Measurements from ENCODE around the gene USP36. TPM values are rescaled to one million over a fixed set of nuclear protein-coding genes. Genes with fewer than 3 reads are reported as not detected.
"Not testable (repeated sequence)": the region's sequence is repeated elsewhere in the genome, so short reads cannot be mapped to it uniquely, and the experiment has no call there.

Gene USP36
- polyA plus RNA-seq, 12 donors = 27.5 to 43.3 (median 30.5) TPM; not detected in 1

DNA sequence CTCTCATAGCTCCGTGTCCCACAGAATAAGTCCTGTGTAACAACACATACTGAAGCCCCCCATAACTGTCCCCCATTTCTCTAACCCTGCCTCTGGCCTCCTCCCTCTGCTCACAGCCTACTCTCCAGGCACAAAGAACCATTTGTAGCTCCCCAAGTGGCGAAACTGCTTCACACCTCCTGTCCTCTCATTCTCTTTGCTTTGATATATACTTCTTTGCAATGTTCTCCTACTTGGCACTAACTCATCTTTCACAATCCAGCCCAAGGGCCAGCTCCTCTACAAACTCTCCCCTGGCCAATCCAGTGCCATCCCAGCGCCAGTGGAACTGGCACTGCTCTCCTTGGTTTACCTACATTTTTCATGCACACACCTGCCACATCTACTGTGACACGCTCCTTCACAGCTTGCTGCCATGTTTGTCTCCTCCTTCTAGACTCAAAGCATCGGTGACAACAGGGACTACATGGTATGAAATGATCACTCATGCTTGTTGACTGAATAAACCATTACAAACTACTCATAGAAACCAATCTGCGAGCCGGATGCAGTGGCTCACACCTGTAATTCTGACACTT is 71.3 kb downstream of the USP36 start:
- no peak for DNase-seq

DNA sequence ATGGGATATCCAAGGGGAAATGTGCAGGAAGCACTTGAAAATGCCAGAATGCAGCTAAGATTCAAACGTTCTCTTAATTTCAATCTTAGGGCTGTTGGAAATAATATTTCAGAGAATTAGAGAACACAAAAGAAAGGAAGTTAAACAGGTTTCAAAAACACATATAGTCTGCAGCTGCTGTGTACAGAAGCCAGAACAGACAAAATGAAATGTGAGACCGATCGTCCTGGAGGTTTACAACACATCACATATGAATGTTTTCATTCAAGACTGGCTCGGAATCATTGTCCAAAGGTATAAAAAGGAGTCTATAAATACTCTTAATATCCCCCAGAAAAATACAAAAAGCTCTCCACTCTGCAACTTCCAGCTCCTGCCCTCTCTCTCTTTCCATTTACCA is 72.8 kb downstream of the USP36 start:
- DNase-seq = no peak

DNA sequence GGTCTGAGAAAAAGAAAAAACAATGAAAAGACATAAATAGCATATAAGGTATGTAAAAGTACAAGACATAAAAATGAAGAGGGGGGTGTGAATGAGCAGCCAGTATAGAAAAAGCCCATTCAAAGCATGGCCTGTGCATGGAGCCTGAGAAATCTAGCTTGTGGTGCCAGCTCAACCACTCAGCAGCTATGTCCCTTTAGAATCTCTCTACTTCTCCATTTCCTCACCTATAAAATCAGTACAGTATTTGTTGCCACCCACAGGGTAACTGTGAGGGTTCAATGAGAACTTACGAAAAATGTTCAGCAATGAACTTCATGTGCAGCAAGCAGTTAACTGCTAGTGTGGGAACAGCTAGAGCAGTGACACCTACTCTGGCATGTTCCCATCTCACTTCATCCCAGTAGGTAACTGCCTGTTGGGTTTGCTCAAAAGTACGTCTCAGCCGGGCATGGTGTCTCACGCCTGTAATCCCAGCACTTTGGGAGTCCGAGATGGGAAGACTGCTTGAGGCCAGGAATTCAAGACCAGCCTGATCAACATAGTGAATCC is 73.8 kb downstream of the USP36 start:
- no peak for DNase-seq

DNA sequence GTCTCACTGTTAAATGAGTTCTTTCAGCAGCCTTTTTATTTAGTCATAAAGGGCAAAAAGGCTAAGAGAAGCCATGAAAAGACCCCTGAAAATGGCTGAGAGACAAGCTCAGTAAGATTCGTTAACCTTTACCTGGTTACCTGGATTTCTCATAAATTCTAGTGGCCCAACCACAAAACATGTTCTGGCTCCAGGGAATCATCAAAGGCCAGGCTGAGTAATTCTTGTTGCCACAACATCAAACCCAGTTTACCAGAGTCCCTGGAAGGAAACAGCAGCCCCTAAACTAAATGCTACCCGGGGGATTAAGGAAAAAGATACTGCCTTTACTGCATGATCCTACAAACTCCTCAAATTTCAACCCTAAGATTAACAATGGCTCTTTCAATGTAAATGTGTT is 74.4 kb downstream of the USP36 start:
- DNase-seq = no peak

DNA sequence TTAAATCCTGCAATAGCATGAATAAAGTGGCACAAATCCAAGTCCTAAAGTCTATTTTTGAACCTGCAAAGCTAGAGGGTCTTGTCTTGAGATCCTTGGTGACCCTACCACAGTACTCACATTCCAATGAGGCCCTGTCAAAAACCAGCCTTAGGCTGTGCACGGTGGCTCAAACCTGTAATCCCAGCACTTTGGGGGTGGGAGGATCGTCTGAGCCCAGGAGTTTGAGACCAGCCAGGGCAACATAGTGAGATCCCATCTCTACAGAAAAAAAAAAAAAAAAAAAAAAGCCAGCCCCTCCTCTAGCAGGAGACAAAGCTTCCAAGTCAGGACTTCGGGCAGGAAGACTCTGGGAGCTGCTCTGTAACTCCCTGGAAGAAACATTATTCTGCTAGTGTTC is 74.8 kb downstream of the USP36 start:
- DNase-seq = no peak

DNA sequence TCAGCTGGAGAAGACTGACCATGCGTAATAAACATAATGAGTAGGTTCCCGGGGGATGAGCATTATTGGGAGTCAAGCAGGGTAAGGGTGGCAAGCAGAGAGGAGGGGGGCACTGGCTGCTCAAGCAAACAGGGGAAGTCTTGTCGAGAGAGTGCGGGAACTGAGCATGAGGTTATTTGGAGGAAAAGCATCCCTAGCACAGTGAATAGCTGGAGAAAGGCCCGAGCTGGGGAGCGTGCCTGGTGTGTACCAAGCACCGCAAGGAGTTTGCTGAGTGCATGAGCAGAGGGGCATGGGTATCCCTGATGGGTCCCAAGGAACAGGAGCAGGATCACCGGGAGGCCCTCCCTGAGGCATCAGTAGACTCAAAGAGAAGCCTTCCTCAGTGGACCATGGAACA is 75.7 kb downstream of the USP36 start:
- DNase-seq = no peak

DNA sequence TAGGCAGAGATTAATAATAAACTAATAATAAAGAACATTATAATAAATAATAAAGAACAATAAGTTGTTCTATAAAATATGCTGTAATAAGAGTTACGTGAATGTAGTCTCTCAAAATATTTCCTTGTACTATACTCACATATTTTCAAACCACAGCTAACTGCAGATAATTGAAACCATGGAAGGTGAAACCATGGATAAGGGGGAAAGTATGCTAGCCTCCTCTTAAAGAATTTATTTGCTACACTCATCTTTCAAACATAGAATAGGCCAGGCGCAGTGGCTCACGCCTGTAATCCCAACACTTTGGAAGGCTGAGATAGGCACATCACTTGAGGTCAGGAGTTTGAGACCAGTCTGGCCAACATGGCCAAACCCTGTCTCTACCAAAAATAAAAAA is 77.1 kb downstream of the USP36 start:
- DNase-seq = no peak

DNA sequence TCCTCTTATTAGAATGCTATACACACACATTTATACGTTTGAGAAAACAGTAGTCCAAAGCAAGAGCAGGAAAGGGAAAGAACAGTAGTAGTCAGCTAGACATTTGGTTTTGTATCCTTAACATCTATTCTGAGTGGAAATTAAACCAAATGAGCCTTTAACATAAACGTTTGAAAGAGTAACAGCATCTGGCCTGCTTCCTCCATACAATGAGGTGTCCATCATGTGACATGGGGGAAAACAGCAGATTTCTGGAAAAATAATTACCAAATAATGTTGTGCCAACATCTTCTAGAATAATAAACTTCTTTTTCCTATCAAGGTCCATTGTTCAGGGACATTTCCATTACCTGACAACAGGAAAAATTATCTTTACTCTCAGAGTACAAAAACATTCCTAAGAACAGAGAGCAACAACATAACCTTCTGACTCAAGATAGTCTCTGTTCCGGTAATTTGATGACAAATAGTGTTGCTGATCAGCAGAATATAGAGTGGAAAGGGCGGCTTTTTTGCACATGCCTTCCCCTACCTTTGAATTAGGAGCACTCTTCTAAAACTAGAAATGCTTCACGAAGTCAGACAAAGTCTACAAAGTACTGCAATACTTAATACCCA is 78.7 kb downstream of the USP36 start:
- no peak for DNase-seq

DNA sequence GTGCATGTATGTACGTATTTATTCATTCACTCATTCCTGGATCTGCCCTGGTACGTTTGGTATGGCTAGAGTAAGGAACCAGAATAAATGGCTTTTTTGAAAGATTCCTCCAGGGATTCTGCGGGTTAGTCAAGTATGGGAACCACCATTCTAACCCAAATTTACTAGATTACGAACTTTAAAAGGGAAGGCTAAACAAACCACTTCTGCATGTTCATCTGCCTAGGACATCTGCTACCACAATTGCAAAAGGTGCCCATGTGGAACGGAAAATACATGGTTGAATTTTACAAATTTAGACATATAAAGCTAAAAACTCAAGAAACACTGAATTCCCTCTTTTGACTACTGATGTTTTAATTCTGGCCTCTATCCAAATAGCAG is 80.7 kb downstream of the USP36 start:
- DNase-seq = no peak

DNA sequence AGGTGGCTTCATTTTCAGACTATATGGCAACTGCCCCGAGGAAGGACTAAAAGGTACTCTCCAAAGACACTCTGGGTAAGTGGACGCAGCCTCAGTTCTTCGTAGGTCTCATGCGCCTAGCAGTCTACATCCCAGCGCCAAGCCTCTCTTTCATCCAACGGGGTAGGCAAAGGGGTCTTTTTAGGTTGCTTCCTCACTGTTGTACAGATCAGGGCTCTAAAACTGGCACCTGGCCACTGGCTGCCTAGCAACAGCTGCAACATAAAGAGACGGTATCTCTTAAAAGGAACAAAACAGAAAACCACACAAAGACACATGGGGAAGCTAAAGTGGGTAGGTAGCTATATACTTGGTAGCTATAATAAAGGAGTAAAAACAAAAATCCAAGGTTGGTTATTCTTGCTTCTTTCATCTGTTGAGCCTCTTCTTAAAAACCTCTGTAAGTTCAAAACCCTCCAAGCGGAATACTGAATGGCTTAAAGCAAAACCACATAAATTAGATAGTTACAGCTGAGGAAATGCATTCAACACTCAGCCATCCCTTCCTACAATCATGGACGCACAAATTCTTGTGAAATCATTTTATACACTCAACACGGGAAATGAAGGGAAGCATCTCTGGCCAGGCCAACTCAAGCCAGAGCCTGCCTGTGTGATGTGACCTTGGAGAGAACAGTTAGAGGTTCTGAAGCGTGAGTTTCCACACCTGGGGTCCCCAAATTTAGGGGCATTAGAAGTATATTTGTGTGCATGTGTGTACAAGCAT is 81.2 kb downstream of the USP36 start:
- peak; percentile 70 for DNase-seq

DNA sequence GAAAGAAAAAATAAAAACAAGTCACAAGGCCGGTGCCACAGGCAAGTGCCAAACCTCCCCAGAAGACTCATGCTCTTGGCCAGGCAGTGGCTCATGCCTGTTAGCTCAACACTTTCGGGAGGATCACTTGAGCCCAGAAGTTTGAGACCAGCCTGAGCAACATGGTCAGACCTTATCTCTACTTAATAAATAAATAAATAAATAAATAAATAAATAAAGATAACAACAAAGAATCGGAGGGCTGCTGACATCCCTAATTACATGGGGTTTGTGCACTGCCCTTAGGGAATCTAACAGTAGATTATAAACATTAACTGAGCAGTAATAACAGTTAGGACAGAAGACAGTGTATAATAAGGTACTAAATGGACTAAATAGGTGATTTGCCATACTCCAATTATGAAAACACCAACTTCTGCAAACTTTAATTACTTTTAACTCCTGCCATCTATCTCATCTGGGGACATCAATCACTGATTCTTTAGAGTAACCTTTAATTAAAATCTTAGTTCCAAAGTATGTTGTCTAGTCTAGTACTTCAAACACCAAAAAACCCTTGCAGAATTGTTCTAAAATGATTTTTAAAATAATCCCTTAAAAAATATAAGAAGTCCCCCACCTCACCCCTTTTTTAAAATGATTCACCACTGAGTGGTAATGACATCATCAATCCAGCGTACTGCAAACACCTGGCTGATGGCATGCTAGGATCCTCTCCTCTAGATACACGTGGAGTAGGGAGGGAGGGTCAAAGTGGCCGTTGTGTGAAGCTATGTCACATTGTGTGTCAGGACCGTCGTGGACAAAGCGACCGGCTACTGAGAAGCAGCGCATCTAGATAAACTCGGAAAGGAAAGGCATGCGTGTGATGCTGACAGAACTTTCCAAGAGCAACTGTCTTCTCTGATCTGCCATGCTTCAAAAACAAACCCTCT is 87.0 kb downstream of the USP36 start:
- DNase-seq = no peak

DNA sequence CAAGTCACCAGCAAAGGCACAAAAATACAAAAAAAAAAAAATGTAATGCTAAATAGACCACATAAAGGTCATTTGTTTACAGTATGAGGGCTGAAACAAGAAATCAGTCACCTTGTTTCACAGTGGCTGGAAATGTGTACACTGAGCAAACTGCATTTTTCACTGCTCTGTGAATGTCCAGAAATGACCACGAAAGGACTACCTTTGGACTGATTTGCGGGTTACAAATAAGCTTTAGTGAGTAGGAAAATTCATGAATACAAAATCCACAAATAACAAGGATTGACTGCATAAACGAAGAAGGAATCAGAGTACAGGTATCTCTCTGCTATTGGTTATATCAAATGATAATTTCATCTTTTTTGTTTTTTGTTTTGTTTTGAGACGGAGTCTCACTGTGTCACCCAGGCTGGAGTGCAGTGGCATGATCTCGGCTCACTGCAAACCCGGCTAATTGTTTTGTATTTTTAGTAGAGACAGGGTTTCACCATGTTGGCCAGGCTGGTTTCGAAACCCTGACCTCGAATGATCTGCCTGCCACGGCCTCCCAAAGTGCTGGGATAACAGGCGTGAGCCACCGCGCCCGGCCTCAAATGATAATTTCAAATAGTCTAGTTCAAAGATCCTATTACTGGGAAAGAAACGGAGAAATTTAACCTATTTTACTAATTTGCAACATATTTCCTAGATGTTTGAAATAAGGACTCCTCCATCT is 89.0 kb downstream of the USP36 start:
- no peak for DNase-seq

DNA sequence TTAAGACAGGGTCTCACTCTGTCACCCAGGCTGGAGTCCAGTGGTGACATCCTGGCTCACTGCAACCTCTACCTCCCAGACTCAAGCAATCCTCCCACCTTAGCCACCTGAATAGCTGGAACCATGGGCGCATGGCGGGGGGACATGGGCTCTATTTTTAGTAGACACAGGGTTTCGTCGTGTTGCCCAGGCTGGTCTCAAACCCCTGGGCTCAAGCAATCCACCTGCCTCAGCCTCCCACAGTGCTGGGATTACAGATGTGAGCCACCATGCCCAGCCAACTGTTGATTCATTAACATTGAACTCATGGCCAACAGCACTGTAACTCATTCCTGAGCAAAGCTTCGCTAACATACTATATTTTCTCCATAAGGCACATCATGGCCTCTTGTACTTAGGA is 89.6 kb downstream of the USP36 start:
- not testable (repeated sequence) for DNase-seq

DNA sequence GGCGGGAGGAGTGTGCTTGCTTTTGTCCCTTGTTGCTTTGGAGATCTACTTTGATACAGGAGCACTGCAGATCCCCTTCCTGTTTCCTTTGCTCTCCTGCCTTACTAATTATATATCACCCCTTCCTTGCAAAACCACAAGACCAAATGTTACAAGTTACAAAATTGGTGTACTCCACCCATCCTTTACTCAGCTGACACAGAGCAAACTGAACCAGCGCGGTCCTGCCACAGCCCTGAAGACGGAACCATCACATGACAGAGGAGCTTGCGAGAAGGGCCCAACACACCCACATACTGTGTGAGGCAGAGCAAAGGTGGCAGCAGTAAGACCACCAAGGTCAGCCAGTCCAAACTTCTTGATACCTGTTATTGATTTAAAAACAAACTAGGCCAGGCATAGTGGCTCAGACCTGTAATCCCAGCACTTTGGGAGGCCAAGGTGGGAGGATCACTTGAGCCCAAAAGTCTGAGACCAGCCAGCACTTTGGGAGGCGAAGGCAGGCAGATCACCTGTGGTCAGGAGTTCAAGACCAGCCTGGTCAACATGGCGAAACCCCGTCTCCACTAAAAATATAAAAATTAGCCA is 91.8 kb downstream of the USP36 start:
- no peak for DNase-seq

DNA sequence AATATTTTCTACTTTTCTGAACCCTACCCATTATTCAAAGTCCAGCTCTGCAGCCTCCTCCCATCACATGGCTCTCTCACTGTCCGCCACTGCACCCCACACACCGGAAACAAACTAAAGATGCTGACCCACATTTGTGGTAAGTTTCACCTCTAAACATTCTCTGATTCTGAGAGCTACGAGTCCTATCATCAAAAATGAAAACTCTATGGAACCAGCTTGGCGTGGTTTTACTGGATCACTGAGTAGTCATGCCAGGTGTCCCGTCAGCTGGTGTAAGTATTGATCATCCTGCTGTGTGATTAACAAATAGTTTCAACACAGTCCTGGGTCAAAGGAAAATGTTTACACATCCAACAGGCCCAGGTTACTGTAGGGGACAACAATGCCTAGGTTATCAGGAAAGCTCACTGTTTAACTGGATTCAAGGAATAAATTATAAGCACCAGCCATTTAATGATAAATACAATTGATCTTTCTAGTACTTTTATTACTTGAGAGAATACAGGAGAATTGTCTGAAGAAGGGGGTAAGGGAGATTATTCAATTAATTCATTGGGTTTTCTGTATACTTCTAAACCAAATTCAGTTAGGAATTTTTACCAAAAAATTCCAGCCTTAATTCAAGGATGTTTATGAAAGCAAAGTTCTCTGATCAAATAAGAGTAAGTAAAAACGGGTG is 92.4 kb downstream of the USP36 start:
- DNase-seq = no peak

DNA sequence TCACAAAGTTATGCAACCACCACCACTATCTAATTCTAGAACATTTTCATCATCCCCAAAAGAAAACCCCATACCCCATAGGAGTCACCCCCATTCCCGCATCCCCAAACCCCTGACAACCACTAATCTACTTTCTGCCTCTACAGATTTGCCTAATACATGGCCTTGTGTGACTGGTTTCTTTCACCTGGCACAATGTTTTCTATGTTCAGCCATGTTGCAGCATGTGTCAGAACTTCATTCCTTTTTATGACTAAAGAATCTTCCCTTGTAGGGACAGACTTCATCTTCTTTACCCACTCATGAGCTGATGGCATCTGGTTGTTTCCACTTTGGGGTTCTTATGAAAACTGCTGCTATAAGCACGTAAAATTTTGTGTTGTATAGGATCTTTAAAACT is 93.1 kb downstream of the USP36 start:
- no peak for DNase-seq

DNA sequence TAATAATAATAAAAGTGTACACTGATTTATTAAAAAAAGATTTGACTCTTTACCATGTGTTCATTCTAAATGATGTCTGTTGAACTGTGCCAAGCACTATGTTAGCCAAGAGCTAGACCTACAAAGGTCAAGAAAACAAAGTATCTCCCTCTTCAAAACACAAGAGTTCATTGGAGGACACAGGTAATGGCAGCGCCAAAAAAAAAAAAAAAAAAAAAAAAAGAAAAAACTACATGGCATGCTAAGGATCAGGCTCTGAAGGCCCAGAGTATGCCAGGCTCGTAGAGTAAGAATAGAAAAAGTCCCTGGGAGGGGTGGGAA is 93.7 kb downstream of the USP36 start:
- no peak for DNase-seq

DNA sequence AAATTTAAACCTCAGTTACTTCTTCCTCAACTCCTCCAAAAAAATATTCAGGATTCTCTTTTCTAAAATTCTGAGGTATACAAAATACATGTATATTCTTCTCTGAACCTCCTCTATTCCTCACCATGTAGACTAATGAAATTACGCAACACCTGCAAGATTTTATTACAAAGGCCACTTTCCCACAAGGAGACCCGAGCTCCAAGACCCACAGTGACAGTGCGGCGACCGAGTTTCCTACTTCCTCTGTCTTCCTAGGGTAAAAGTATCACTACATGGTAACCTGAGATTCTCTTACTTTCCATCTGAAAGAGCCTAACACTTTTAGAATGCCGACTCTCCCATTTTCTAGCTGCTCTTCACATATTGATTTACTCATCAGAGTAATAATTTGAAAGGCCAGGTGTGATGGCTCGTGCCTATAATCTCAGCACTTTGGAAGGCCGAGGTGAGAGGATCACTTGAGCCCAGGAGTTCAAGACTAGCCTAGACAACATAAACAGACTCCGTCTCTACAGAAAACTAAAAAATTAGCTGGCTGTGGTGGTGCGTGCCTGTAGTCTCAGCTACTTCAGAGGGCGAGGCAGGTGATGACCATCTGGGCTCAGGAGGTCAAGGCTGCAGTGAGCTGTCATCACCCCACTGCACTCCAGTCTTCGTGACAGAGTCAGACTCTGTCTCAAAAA is 94.2 kb downstream of the USP36 start:
- DNase-seq = no peak

Measured in muscle of arm (tissue), 12 donors.